Sigmoid colon (tissue), 4 donors: ENCODE results near the gene ARF3.

Experiments used
- POLR2A ChIP-seq, 2 donors: fragments of 450-650 bp; IDR thresholded peaks; one replicate each; pipeline ENCODE4 v1.6.1; 2016; ENCODE audit warnings: antibody characterized with exemption in 2 of 2, mild to moderate bottlenecking in 2 of 2, moderate library complexity in 2 of 2
- POLR2AphosphoS5 ChIP-seq, 4 donors: sonication (generic); formaldehyde crosslinking; IDR thresholded peaks; one replicate each; pipeline ENCODE4 v1.6.1; 2017; ENCODE audit warnings: antibody characterized with exemption in 4 of 4
- TF ChIP-seq, protein P1 (sequence below), 4 experiments: fragments of 450-650 bp in 3 of 4; fragments of 200-600 bp in 1 of 4; IDR thresholded peaks; one replicate each; pipeline ENCODE4 v1.5.1; 2016 to 2019; ENCODE audit warnings: antibody characterized with exemption in 4 of 4, mild to moderate bottlenecking in 3 of 4, moderate library complexity in 2 of 4

DNA sequence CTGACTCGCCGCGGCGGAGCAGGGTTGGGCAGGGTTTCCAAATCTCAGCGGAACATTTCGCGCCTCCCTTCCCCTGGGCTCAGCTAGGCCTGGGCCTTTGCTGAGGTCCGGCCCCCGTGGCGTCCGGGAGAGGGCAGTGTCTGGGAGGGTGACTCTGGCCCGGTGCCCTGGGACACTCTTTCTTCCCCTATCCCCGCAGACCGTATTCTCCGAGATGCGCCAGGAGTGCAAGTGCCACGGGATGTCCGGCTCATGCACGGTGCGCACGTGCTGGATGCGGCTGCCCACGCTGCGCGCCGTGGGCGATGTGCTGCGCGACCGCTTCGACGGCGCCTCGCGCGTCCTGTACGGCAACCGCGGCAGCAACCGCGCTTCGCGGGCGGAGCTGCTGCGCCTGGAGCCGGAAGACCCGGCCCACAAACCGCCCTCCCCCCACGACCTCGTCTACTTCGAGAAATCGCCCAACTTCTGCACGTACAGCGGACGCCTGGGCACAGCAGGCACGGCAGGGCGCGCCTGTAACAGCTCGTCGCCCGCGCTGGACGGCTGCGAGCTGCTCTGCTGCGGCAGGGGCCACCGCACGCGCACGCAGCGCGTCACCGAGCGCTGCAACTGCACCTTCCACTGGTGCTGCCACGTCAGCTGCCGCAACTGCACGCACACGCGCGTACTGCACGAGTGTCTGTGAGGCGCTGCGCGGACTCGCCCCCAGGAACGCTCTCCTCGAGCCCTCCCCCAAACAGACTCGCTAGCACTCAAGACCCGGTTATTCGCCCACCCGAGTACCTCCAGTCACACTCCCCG, 23.9 kb upstream of the ARF3 start:
- TF ChIP-seq, protein P1, sequence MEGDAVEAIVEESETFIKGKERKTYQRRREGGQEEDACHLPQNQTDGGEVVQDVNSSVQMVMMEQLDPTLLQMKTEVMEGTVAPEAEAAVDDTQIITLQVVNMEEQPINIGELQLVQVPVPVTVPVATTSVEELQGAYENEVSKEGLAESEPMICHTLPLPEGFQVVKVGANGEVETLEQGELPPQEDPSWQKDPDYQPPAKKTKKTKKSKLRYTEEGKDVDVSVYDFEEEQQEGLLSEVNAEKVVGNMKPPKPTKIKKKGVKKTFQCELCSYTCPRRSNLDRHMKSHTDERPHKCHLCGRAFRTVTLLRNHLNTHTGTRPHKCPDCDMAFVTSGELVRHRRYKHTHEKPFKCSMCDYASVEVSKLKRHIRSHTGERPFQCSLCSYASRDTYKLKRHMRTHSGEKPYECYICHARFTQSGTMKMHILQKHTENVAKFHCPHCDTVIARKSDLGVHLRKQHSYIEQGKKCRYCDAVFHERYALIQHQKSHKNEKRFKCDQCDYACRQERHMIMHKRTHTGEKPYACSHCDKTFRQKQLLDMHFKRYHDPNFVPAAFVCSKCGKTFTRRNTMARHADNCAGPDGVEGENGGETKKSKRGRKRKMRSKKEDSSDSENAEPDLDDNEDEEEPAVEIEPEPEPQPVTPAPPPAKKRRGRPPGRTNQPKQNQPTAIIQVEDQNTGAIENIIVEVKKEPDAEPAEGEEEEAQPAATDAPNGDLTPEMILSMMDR (IDR thresholded peaks at IDR 0.05), result no peak
- TF ChIP-seq POLR2AphosphoS5 (IDR thresholded peaks at IDR 0.05) (no peak), POLR2A (IDR thresholded peaks at IDR 0.05) (no peak)
